BJ (cell line): ENCODE data around the gene BLOC1S3. TPM values are rescaled to one million over a fixed set of nuclear protein-coding genes. Genes with fewer than 3 reads are reported as not detected.

ENCODE experiments used
- CTCF ChIA-PET: fragments of 350-600 bp; formaldehyde crosslinking; extraction: SDS; loops from one replicate; lab custom pipeline; 2021; ENCODE audit warnings: antibody characterized with exemption, inconsistent platforms; lab: Yijun Ruan, JAX
- POLR2A ChIA-PET: fragments of 300-600 bp; sonication (Branson Sonifier 250); formaldehyde crosslinking; extraction: SDS; loops from one replicate; lab custom pipeline; 2021; ENCODE audit warnings: antibody characterized with exemption; lab: Charles Lee
- DNase-seq: peaks from one replicate; pipeline ENCODE4 v3.0.0-alpha.2; 2011; ENCODE audit warnings: low read depth
- H3K27me3 ChIP-seq: 2 replicates; pipeline ENCODE4 v1.6.0; 2011; ENCODE audit warnings: low read length; ENCODE audit not compliant: control insufficient read depth, insufficient read depth
- H3K36me3 ChIP-seq: 2 replicates; pipeline ENCODE4 v1.5.1; 2011; ENCODE audit warnings: low read length; ENCODE audit not compliant: control insufficient read depth, insufficient read depth
- H3K4me3 ChIP-seq: 2 replicates; pipeline ENCODE4 v1.5.1; 2011; ENCODE audit warnings: low read depth, mild to moderate bottlenecking, control low read depth, low read length
- polyA plus RNA-seq: library from polyadenylated mRNA; depleted of rRNA; stranded (reverse); fragments of >200 nt; gene quantifications from 2 replicates; pipeline ENCODE4 v1.2.3, GENCODE V29; 2011
- TF ChIP-seq, protein P1 (sequence below): IDR thresholded peaks from 2 replicates; pipeline ENCODE4 v1.5.1; 2011; ENCODE audit warnings: low read depth, mild to moderate bottlenecking, control low read depth, inconsistent platforms, low read length, moderate library complexity; ENCODE audit not compliant: insufficient read depth

The BLOC1S3 gene
- polyA plus RNA-seq, 1 experiment = 8.3 TPM

DNA sequence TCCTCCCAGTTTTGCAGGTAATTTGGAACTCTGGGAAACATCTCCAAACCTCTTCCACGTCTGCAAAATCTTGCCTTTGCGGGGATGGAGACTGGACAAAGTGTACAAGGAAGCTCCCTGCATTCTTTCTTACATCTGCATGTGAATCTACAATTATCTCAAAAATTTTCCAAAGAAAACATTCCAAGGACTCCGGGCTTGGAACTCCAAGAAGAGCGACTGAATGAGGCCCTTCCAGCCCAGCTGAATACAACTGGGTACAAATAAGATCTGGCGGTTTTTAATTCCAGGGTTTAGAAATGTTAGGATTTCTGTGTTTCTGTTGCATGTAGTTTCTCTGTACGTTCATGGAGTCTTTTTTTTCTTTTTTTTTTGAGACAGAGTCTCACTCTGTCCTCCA, 38.1 kb downstream of the BLOC1S3 start:
- Histone ChIP-seq H3K36me3 (no peaks in the 10 kb centered on the region), H3K4me3 (no peak overlapping the region), H3K27me3 (peaks cover 17% of the 10 kb centered on the region)
- ChIA-PET POLR2A (no interaction called here), CTCF (interaction anchor here (0.6 kb wide), 1 partner anchor 16 kb away, joined by 3 read pairs; no protein-coding TSS in a partner anchor)
- TF ChIP-seq, protein P1, sequence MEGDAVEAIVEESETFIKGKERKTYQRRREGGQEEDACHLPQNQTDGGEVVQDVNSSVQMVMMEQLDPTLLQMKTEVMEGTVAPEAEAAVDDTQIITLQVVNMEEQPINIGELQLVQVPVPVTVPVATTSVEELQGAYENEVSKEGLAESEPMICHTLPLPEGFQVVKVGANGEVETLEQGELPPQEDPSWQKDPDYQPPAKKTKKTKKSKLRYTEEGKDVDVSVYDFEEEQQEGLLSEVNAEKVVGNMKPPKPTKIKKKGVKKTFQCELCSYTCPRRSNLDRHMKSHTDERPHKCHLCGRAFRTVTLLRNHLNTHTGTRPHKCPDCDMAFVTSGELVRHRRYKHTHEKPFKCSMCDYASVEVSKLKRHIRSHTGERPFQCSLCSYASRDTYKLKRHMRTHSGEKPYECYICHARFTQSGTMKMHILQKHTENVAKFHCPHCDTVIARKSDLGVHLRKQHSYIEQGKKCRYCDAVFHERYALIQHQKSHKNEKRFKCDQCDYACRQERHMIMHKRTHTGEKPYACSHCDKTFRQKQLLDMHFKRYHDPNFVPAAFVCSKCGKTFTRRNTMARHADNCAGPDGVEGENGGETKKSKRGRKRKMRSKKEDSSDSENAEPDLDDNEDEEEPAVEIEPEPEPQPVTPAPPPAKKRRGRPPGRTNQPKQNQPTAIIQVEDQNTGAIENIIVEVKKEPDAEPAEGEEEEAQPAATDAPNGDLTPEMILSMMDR = no peak
- DNase-seq = no peak

DNA sequence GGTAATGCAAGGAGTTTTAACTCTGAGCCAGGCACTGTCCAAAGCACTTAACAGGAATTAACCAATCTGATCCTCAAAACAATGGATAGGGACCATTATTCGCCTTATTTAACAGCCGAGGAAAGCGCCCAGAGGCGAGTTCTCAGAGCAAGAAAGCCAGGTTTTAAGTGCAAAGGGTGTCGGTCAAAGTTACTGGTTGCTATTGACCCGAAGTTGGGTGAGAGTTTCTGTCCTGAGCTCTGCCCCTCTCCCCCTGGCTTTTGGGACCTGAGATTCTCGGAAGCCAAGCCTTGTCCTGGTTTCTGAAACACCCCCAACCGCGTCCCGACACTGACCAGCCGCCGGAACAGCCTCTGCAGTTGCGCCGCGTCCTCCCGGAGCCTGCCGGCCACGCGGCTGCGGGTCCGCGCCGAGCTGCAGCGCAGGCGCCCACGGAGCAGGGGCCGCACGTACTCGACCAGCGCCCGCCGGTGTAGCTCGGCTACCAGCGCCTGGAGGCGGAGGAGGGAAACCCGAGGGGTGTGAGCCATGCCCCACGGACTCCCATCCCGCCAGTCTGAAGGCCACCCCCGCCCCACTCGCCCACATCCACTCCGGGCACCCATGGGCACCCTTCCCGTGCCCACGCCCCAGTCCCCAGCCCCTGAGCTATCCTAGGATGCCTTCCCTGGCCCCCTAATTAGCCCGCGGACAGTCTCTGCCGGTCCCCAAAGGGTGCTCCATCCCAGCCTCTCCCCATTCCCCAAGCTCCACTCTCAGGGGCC, 38.8 kb downstream of the BLOC1S3 start:
- Histone ChIP-seq H3K36me3 (no peaks in the 10 kb centered on the region), H3K4me3 (no peak overlapping the region), H3K27me3 (peaks cover 18% of the 10 kb centered on the region)
- no peak for DNase-seq
- TF ChIP-seq, protein P1 = no peak
- ChIA-PET CTCF (no interaction called here), POLR2A (no interaction called here)

DNA sequence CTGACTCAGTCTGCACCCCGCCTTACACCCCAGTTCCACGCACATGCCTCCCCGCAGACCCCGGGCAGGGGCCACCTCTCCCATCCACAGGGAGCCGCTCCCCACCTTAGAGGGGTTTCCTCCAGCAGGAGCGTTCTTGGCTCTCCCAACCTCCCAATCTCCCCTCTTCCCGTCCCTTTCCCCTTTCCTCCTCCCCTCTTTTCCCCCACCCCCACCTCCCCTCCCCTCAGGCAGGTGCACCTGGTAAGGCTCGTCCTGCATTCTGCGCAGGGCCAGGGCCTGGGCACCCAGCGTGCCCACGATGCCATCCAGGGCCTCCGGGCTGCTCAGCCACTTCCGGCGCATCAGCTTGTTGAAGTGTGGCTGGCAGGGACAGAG, 39.4 kb downstream of the BLOC1S3 start:
- no peak for DNase-seq
- H3K36me3 ChIP-seq = no peaks in the 10 kb centered on the region
- H3K27me3 ChIP-seq = peaks cover 19% of the 10 kb centered on the region
- TF ChIP-seq, protein P1 = no peak
- no peak overlapping the region for H3K4me3 ChIP-seq
- ChIA-PET POLR2A (no interaction called here), CTCF (no interaction called here)

DNA sequence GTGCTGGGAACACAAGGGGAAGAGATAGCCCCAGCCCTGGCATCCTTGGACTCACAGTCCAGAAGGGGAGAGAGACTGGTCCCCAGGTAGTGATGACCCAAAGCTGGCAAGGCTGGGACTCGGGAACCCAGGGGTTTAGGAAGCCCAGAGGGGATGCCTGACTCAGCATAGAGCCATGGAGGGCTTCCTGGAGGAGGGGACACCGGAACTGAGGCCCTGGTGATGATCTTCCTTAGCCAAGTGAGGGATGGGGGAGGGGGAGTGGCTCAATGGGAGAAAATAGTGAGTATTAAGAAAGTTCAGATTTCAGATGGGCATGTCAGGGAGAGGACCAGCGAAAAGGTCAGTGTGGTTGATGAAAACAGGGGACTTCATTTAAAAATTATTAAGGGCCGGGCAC, 39.8 kb downstream of the BLOC1S3 start:
- no peak for DNase-seq
- CTCF ChIA-PET = no interaction called here
- POLR2A ChIA-PET = no interaction called here
- TF ChIP-seq, protein P1 = no peak
- no peaks in the 10 kb centered on the region for H3K36me3 ChIP-seq
- H3K4me3 ChIP-seq = no peak overlapping the region
- peaks cover 19% of the 10 kb centered on the region for H3K27me3 ChIP-seq

DNA sequence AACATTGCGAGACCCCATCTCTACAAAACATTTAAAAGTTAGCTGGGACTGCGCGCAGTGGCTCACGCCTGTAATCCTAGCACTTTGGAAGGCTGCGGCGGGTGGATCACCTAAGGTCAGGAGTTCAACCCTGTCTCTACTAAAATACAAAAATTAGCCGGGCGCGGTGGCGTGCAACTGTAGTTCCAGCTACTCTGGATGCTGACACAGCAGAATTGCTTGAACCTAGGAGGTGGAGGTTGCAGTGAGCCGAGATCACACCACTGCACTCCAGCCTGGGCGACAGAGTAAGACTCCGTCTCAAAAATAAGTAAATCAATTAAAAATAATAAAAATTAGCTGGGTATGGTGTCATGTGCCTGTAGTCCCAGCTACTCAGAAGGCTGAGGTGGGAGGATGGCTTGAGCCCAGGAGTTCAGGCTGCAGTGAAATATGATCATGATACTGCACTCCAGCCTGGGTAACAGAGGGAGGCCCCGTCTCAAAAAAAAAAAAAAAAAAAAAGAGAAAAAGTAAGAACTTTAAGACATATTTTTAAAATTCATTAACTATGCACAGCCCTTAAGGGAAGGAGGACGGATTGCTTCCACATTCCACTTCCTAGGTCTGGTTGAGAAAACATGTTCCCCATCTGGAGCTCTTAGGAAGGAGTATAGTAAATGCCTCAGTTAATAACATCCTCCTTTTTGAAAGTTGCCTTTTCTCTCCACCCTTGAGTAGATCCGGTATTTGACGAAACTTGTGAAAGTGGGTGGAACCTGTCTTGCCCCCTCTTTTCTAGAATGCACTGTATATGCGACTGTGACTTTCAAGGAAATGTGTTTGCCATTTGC, 40.5 kb downstream of the BLOC1S3 start:
- TF ChIP-seq, protein P1 = no peak
- CTCF ChIA-PET = no interaction called here
- no peaks in the 10 kb centered on the region for H3K36me3 ChIP-seq
- no peak for DNase-seq
- POLR2A ChIA-PET = no interaction called here
- H3K27me3 ChIP-seq = peaks cover 19% of the 10 kb centered on the region
- H3K4me3 ChIP-seq = no peak overlapping the region
